HG03103 (cell line): ENCODE measurements around the gene SHISA7.
"Not testable (repeated sequence)": the region's sequence is repeated elsewhere in the genome, so short reads cannot be mapped to it uniquely, and the experiment has no call there.

Experiments
- ATAC-seq: cut with Tn5 transposase; IDR thresholded peaks from one replicate; pipeline ENCODE4 v1.9.1; 2021; ENCODE audit warnings: low read depth; ENCODE audit not compliant: unreplicated experiment

The SHISA7 gene

GRCh38 chr19:55448175-55448490 is 5.0 kb upstream of the SHISA7 start:
- not testable (repeated sequence) for ATAC-seq

DNA sequence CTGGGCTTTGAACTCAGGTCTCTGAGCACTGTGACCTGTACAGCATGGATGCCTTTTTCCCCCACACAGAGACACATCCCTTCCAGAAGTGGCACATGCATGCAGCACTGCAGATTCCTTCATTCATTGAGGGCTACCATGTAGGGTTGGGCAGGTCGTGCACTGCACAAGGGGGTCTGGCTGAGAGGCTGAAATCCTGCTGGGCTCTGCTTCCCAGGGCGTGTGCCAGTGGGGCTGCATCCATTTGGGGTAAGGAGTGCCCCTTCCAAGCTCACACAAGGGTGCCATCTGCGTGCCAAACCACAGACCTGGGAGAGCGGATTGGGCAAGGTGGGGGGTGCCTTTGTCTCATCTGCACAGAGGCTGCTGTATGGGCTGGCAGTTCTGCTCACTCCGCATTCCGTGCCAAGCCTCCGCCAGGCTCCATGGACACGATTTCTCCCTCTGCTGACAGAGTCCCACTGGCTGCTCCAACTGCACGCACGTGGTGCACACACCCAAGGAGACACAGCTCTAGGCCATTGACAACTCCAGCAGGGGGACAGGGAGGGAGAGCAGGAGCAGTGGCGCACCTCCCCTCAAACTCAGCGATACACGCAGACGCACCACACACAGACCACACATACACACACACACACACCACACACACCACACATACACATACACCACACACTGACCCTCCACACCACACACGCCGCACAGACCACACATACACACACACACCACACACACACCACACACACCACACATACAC is 4.5 kb upstream of the SHISA7 start:
- no peak for ATAC-seq

GRCh38 chr19:55446060-55446459 is 3.0 kb upstream of the SHISA7 start:
- ATAC-seq, result no peak

- ATAC-seq, result no peak
These were observed 1.5 kb upstream of the SHISA7 start for GRCh38 chr19:55444646-55445045.

- no peak for ATAC-seq
These were observed 852 bp upstream of the SHISA7 start for GRCh38 chr19:55443824-55444480.

DNA sequence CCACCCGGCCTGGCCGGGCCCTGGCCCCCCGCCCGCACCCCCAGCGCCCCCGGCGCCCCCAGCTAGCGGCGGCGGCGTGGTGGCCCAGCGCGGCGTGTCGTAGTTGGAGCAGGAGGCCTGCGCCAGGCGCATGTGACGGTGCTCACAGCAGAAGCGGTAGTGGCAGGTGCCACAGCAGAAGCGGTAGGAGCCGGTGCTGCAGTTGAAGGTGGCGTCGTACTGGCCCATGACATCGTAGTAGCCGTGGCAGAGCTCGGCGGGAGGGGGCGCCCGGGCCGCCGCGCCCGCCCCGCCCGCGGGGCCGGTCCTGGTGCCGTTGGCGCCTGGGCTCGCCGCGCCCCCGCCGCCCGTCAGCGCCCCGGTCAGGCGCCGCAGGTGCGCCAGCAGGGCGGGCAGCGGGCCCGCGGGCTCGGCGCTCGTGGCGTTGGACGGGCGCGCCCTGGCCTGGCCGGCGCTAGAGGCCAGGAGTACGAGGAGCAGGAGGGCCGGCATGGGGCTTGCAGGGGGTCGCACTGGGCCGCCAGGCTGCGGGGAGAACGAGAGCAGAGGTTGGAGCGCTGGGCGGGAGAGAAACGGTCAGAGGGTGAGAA is 633 bp downstream of the SHISA7 start:
- ATAC-seq, result no peak

DNA sequence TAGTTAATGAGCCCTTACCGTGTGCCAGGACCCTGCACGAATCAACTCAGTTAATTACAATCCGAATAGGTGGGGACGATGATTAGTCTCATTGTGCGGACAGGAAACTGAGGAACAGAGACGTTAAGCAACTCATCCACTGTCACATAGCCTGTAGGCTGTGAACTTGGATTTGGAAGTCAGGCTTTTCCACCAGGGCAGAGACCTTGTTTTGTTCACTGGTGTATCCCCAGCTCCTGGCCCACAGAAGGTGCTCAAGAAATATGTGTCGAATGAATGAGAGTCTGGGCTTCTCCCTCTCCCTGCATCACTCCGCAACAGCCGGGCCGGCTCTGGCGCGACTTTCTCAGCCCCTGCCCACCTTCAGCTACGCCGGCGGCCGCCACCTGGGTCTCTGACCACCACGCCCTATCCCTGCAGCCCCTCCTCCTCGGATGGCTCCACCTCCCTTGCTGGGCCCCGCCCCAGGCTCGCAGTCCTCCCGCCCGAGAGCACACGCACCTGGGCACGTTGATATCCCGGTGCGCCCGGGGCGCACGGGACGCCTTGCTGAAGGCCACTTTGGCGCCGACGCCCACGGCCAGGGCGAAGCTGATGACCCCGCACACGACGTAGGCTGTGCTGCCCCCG is 1.3 kb downstream of the SHISA7 start:
- no peak for ATAC-seq

DNA sequence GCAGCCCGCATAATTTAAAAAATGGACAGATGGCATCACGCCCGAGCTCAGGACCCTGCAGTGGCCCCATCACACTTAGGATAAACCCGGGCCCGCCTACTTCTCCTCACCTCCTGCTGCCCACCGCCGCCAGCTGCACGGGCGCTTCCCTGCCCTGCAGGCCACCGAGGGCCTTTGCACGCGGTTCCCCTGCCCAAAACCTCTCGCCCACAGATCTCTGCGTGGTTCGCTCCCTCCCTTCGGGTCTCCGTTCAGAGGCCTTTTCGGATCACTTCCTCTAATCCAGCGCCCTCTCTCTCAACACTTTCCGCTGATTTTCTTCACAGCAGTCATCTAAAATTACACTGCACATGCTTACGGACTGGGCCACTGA is 1.8 kb downstream of the SHISA7 start:
- ATAC-seq, result no peak

DNA sequence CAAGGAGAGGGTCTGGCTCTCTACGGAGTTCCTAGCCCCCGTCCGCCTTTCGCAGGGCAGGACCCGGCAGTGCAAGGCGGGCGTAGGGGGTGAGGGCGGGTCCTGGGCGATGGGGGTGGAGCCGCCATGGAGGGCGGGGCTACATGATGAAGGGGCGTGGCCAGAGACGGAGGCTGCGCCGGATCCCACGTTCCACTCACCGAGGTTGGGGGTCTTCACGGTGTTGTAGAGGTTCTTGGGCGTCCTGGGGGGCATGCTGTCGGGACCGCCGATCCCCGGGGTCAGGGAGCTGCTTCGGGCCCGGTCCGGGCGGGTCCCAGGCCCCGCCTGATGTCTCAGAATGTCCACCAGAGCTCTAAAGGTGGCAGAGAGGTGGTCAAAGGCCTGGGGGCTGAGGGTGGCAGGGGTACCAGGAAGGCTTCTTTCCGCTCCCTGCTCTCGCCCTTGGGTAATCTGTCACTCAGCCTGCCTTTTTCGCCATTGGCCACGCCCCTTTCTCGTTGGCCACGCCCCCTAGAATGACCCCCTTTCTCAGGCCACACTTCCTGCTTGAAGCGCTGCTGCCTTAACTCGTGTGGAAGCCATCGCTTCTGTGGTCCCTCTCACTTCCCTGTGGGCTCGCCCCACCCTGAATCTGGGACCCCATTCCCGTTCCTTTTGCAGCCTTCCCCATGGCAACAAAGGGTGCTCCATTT is 2.5 kb downstream of the SHISA7 start:
- ATAC-seq, result no peak

GRCh38 chr19:55439052-55439451 is 4.0 kb downstream of the SHISA7 start:
- ATAC-seq, result no peak

- no peak for ATAC-seq
These were observed 5.7 kb downstream of the SHISA7 start for GRCh38 chr19:55437410-55437809.

- ATAC-seq, result no peak
These were observed 6.3 kb downstream of the SHISA7 start for GRCh38 chr19:55436847-55437246.

- no peak for ATAC-seq
These were observed 8.1 kb downstream of the SHISA7 start for GRCh38 chr19:55435020-55435419.

DNA sequence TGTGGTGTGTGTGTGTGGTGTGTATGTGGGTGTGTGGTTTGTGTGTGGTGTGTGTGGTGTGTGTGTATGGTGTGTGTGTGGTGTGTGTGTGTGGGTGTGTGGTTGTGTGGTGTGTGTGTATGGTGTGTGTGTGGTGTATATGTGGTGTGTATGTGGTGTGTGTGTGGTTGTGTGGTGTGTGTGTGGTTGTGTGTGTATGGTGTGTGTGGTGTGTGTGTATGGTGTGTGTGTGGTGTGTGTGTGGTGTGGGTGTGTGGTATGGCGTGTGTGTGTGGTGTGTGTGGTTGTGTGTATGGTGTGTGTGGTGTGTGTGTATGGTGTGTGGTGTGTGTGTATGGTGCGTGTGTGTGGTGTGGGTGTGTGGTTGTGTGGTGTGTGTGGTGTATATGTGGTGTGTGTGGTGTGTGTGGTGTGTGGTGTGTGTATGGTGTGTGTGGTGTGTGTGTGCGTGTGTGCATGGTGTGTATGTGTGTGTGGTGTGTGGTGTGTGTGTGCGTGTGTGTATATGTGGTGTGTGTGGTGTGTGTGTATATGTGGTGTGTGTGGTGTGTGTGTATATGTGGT is 8.7 kb downstream of the SHISA7 start:
- no peak for ATAC-seq

DNA sequence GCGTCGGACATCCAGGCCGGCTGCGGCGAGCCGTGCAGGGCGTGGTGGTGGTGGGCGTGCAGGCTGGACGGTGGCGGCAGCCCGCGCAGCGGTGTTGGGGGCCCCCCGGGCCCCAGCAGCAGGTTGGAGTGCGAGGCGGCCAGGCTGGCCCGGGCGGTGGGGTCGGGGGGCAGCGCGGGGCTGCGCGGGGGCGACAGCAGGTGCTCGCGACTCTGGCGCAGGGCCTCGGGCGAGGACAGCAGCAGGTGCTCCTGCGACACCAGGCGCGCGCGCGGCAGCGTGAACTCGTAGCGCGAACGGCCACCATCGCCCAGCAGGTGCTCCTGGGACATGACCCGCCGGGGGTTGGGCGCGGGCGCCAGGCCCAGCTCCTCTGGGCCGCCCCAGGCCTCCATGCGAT is 9.8 kb downstream of the SHISA7 start:
- no peak for ATAC-seq

GRCh38 chr19:55432241-55432959 is 10.7 kb downstream of the SHISA7 start:
- no peak for ATAC-seq

DNA sequence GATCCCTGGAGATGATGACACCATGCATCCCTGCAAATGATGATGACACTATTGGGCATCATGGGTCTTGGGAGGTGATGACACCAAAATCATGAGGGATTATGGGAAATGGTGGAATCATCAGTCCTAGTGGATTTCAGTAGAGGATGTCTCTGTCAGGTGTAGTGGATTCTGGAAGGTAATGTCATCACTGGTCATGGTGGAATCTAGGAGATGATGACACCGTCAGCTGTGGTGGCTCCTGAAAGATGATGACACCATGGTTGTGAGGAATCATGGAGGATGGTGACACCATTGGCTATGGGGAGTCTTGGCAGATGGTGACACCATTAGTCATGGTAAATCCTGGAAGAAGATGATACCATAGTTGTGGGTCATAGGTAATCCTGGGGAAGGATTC is 11.9 kb downstream of the SHISA7 start:
- no peak for ATAC-seq

GRCh38 chr19:55426042-55426441 is 17.1 kb downstream of the SHISA7 start:
- ATAC-seq, result no peak

DNA sequence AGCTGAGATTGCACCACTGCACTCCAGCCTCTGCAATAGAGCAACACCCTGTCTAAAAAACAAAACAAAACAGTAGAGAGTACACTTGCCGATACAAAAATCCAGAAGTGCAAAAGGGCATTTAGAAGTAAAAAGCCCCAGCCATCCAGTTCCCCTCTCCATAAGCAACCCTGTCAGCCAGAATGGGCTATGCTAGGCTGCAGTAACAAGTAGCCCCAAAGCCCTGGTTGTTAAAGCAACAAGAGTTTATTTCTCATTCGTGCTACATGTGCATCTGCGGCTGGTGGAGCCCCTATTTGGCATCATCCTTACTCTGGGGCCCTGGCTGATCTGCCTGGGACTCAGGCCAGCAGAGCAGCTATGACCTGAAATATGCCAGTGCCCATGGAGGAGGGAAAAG is 18.6 kb downstream of the SHISA7 start:
- no peak for ATAC-seq
